SK-N-DZ (cell line): ENCODE measurements around the gene ZNF420. TPM values are rescaled to one million over a fixed set of nuclear protein-coding genes. Genes with fewer than 3 reads are reported as not detected.
"Not testable (repeated sequence)": the region's sequence is repeated elsewhere in the genome, so short reads cannot be mapped to it uniquely, and the experiment has no call there.

ENCODE experiments used
- DNase-seq: peaks from one replicate; pipeline ENCODE4 v3.0.0-alpha.2; 2015; ENCODE audit warnings: low spot score
- polyA plus RNA-seq, 2 experiments: library from polyadenylated mRNA; depleted of rRNA; stranded (reverse); fragments of >200 nt; gene quantifications; 2 replicates each; pipeline ENCODE4 v1.2.3, GENCODE V29; 2014

ZNF420 gene
- polyA plus RNA-seq (2014; cell fraction: cytosol; rRNA removed), result 10.0 and 13.3 TPM in 2 replicates
- 12.5 and 15.2 TPM in 2 replicates for polyA plus RNA-seq (2014; cell fraction: nucleus; rRNA removed)

- peak; percentile 97 for DNase-seq
These were observed at the start of gene ZNF420 for GRCh38 chr19:37077934-37078716. Gene ZNF420 (plus strand): TSS chr19:37078433. CDS start chr19:37089119, 10,686 bp downstream.

- DNase-seq, result no peak
These were observed 33.1 kb upstream of the ZNF420 start for GRCh38 chr19:37045140-37045539.

- no peak for DNase-seq
These were observed 22.9 kb upstream of the ZNF420 start for GRCh38 chr19:37055330-37055729.

- DNase-seq, result no peak
These were observed 21.5 kb upstream of the ZNF420 start for GRCh38 chr19:37056776-37057175.

- DNase-seq, result no peak
These were observed 19.1 kb upstream of the ZNF420 start for GRCh38 chr19:37059142-37059541.

- DNase-seq, result peak; percentile 87
These were observed 13.3 kb upstream of the ZNF420 start for GRCh38 chr19:37064886-37065285.

GRCh38 chr19:37074111-37074510 lies 4.1 kb upstream of the ZNF420 start:
- no peak for DNase-seq

GRCh38 chr19:37074819-37075362 lies 3.3 kb upstream of the ZNF420 start:
- DNase-seq, result no peak

- DNase-seq, result not testable (repeated sequence)
These were observed 1.7 kb upstream of the ZNF420 start for GRCh38 chr19:37076524-37076923.

- DNase-seq, result no peak
These were observed 716 bp upstream of the ZNF420 start for GRCh38 chr19:37077501-37077933.

- DNase-seq, result no peak
These were observed 442 bp downstream of the ZNF420 start for GRCh38 chr19:37078717-37079032.

- no peak for DNase-seq
These were observed 1.0 kb downstream of the ZNF420 start for GRCh38 chr19:37079238-37079637.

- no peak for DNase-seq
These were observed 4.1 kb downstream of the ZNF420 start for GRCh38 chr19:37082307-37082706.

- DNase-seq, result no peak
These were observed 8.9 kb downstream of the ZNF420 start for GRCh38 chr19:37087110-37087509.

- no peak for DNase-seq
These were observed 17.6 kb downstream of the ZNF420 start for GRCh38 chr19:37095859-37096258.

- DNase-seq, result no peak
These were observed 20.3 kb downstream of the ZNF420 start for GRCh38 chr19:37098570-37098969.

- DNase-seq, result not testable (repeated sequence)
These were observed 25.9 kb downstream of the ZNF420 start for GRCh38 chr19:37104135-37104534.

- not testable (repeated sequence) for DNase-seq
These were observed 33.5 kb downstream of the ZNF420 start for GRCh38 chr19:37111753-37112152.

GRCh38 chr19:37114001-37114400 lies 35.8 kb downstream of the ZNF420 start:
- no peak for DNase-seq

GRCh38 chr19:37122093-37122492 lies 43.9 kb downstream of the ZNF420 start:
- DNase-seq, result not testable (repeated sequence)

- no peak for DNase-seq
These were observed 50.0 kb downstream of the ZNF420 start for GRCh38 chr19:37127999-37128820.

GRCh38 chr19:37128821-37129177 lies 50.6 kb downstream of the ZNF420 start:
- no peak for DNase-seq
